Memory B cell (primary cell): Measurements from ENCODE around the gene BAHCC1.

ENCODE experiments used
- ATAC-seq: fragments of 150-1000 bp; cut with Tn5 transposase; 2 replicates; pipeline ENCODE4 v1.10.0; 2021; ENCODE audit warnings: low read depth, mild to moderate bottlenecking, moderate library complexity
- DNase-seq, 2 donors: peaks; one replicate each; pipeline ENCODE4 v3.0.0; 2022; ENCODE audit warnings: low spot score in 2 of 2
- H3K27ac Mint-ChIP-seq: one replicate; pipeline ENCODE4 v1.8.0; 2022; ENCODE audit warnings: mild to moderate bottlenecking, moderate library complexity, mixed read lengths
- H3K27me3 Mint-ChIP-seq: one replicate; pipeline ENCODE4 v1.8.0; 2022; ENCODE audit warnings: mixed read lengths
- H3K36me3 Mint-ChIP-seq: one replicate; pipeline ENCODE4 v1.8.0; 2022; ENCODE audit warnings: mild to moderate bottlenecking, mixed read lengths
- H3K4me1 Mint-ChIP-seq: one replicate; pipeline ENCODE4 v1.8.0; 2022; ENCODE audit warnings: mixed read lengths
- H3K4me3 Mint-ChIP-seq: one replicate; pipeline ENCODE4 v1.8.0; 2022; ENCODE audit warnings: mild to moderate bottlenecking, moderate library complexity, mixed read lengths
- H3K9me3 Mint-ChIP-seq: one replicate; pipeline ENCODE4 v1.8.0; 2022; ENCODE audit warnings: mixed read lengths

The BAHCC1 gene

DNA sequence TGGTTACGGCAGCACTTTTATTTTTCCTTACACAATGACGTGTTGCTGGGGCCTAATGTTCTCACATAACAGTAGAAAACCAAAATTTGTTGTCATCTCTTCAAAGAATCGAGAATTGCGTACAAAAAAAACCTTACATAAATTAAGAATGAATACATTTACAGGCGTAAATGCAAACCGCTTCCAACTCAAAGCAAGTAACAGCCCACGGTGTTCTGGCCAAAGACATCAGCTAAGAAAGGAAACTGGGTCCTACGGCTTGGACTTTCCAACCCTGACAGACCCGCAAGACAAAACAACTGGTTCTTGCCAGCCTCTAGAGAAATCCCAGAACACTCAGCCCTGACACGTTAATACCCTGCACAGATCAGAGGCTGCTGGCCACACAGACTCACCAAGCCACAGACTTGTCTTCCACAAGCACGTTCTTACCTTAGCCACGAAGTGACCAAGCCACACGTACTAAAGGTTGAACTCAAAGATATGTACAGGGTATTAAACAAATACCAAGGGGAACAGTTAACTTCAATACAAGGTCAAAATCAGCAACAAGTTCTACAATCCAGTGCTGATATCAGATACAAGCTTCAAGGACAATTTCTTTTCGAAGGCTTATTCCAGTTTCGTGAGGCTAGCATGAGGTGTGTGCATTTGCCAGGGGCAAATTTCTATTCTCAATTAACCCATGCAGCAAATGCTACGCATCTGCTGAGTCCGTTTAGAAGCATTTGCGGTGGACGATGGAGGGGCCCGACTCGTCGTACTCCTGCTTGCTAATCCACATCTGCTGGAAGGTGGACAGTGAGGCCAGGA, 114.9 kb downstream of the BAHCC1 start:
- no peaks in the 10 kb centered on the region for H3K27me3 Mint-ChIP-seq

DNA sequence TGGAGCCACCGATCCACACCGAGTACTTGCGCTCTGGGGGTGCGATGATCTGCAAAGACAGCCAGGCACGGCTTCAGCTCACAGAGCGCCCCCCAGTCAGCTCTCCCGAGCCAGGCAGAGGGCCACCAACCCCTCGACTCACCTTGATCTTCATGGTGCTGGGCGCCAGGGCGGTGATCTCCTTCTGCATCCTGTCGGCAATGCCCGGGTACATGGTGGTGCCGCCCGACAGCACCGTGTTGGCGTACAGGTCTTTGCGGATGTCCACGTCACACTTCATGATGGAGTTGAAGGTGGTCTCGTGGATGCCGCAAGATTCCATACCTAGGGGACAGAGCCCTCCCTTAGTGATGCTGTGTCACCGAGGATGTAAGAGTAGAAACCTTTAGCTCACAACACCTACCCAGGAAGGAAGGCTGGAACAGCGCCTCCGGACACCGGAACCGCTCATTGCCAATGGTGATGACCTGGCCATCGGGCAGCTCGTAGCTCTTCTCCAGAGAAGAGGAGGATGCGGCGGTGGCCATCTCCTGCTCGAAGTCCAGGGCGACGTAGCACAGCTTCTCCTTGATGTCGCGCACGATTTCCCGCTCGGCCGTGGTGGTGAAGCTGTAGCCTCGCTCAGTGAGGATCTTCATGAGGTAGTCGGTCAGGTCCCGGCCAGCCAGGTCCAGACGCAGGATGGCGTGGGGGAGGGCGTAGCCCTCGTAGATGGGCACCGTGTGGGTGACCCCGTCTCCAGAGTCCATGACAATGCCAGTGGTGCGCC, 115.7 kb downstream of the BAHCC1 start:
- ATAC-seq (no peak), DNase-seq (peak; percentile 25 to 52)
- Mint-ChIP-seq H3K27ac (peak overlapping the region; percentile 98), H3K36me3 (peaks cover 38% of the 10 kb centered on the region), H3K4me1 (peaks cover 38% of the 10 kb centered on the region), H3K4me3 (peak overlapping the region; percentile 99), H3K9me3 (no peaks in the 10 kb centered on the region), H3K27me3 (no peaks in the 10 kb centered on the region)

More for the DNA sequence above, 114.9 kb downstream of the BAHCC1 start:
- H3K4me1 Mint-ChIP-seq = peaks cover 35% of the 10 kb centered on the region
- peaks cover 38% of the 10 kb centered on the region for H3K36me3 Mint-ChIP-seq
- DNase-seq (no peak), ATAC-seq (no peak)
- H3K27ac Mint-ChIP-seq = peak overlapping the region; percentile 98
- H3K4me3 Mint-ChIP-seq = peak overlapping the region; percentile 99
- H3K9me3 Mint-ChIP-seq = no peaks in the 10 kb centered on the region

DNA sequence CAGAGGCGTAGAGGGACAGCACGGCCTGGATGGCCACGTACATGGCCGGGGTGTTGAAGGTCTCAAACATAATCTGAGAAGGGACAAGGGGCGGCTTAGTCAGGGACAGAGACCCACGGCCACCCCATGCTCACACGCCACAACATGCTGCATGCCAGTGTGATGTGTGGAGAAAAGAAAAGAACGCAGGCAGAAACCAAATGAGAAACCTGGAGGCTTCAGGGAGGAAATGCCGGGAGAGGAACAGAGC, 116.2 kb downstream of the BAHCC1 start:
- no peak for ATAC-seq
- H3K4me3 Mint-ChIP-seq = peak overlapping the region; percentile 99
- peak overlapping the region; percentile 98 for H3K27ac Mint-ChIP-seq
- no peaks in the 10 kb centered on the region for H3K27me3 Mint-ChIP-seq
- peaks cover 43% of the 10 kb centered on the region for H3K4me1 Mint-ChIP-seq
- no peak for DNase-seq
- H3K9me3 Mint-ChIP-seq = no peaks in the 10 kb centered on the region
- peaks cover 38% of the 10 kb centered on the region for H3K36me3 Mint-ChIP-seq

DNA sequence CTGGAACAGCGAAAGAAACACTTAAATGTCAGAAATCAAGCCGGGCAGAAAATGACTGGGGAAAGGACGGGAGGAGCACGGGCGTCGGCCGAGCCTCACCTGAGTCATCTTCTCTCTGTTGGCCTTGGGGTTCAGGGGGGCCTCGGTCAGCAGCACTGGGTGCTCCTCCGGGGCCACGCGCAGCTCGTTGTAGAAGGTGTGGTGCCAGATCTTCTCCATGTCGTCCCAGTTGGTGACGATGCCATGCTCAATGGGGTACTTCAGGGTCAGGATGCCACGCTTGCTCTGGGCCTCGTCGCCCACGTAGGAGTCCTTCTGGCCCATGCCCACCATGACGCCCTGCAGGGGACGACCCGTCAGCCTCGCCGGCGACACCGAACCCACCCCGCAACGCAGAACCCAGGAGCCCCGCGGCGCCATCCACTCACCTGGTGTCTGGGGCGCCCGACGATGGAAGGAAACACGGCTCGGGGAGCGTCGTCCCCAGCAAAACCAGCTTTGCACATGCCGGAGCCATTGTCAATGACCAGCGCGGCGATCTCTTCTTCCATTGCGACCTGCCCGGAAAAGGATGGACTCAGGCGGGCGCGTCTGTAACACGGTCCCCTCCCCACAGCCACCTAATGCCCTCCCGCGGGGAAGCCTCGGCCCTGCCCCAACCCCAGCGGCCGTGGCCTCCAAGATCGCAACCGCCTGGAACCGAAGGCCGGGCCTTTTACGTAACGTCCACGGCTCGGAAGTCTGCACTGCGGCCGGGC, 116.7 kb downstream of the BAHCC1 start:
- no peaks in the 10 kb centered on the region for H3K27me3 Mint-ChIP-seq
- ATAC-seq = no peak
- peak overlapping the region; percentile 98 for H3K27ac Mint-ChIP-seq
- peak overlapping the region; percentile 99 for H3K4me3 Mint-ChIP-seq
- H3K4me1 Mint-ChIP-seq = peaks cover 47% of the 10 kb centered on the region
- H3K36me3 Mint-ChIP-seq = peaks cover 38% of the 10 kb centered on the region
- H3K9me3 Mint-ChIP-seq = no peaks in the 10 kb centered on the region
- DNase-seq = peak; percentile 31 to 57

DNA sequence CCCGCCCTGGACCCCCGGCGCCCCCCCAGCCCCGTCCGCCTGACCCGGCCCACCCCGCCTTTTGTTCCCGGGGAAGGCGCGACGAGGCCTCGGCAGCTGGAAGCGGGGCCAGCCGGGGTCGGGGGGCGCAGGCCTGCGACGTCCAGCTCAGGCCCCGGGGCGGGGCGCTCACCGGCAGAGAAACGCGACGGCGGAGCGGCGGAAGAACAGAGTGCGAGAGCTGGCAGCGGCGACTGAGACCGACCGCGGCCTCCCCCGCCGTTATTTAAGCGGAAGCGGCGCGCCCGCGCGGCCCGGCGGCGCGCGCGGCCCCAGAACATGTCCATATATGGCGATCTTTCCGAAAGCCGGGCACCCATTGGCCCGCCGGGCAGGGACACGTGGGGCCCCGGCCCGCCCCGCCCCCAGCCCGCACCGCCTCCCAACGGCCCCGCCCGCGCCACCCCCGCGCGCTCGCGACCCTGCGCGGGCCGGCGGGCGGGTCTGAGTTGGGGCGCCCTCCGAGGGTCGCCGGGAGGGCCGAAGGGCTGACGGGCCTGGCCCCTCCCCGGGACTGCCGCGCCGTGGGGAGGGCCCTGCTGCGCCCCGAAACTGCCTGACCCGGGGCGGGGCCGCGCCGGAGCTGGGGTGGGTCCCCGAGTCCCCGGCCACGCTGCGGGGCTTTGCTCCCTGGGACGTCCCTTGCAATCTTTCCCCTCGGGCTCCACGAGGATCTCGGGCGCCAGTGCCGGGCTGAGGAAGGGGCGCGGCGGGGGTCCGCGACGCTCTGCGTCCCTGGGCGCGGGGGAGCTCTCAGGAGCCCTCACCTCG, 117.5 kb downstream of the BAHCC1 start, which contains the start of gene ACTG1:
TSS of gene ACTG1 (minus strand) at position 238 of the 810 bp plus-strand sequence. CDS start 445 bp downstream, outside the sequence.
- Mint-ChIP-seq H3K9me3 (no peaks in the 10 kb centered on the region), H3K36me3 (peaks cover 36% of the 10 kb centered on the region), H3K4me3 (peak within 1 kb of the TSS; percentile 99), H3K27me3 (no peaks in the 10 kb centered on the region), H3K27ac (peak within 1 kb of the TSS; percentile 98), H3K4me1 (peaks cover 48% of the 10 kb centered on the region)
- ATAC-seq = peak; percentile 62
- peak; percentile 86 for DNase-seq

DNA sequence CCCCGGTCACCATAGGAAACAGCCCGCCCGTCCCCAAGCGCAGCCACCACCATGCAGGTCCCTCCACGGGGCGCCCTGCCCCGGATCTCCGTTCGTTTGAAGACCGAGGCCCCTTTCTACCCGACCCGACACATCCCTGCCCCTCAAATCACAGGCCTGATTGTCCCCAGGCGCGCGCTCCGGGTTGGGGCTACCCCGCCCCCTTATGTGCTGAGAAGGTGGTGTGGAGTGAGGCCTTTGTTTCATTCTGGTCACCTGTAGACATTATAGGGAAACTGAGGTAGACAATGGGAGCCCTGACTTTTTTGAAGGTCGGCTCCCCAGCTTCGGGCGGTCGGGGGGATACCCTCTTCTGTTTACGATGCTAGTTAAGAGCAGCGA, 118.1 kb downstream of the BAHCC1 start:
- Mint-ChIP-seq H3K9me3 (no peaks in the 10 kb centered on the region), H3K4me1 (peaks cover 53% of the 10 kb centered on the region), H3K27me3 (no peaks in the 10 kb centered on the region), H3K36me3 (peaks cover 36% of the 10 kb centered on the region), H3K4me3 (peak overlapping the region; percentile 88), H3K27ac (peak overlapping the region; percentile 95)
- ATAC-seq = peak; percentile 18
- peak in 1 of 2 donors; percentile 55 for DNase-seq

DNA sequence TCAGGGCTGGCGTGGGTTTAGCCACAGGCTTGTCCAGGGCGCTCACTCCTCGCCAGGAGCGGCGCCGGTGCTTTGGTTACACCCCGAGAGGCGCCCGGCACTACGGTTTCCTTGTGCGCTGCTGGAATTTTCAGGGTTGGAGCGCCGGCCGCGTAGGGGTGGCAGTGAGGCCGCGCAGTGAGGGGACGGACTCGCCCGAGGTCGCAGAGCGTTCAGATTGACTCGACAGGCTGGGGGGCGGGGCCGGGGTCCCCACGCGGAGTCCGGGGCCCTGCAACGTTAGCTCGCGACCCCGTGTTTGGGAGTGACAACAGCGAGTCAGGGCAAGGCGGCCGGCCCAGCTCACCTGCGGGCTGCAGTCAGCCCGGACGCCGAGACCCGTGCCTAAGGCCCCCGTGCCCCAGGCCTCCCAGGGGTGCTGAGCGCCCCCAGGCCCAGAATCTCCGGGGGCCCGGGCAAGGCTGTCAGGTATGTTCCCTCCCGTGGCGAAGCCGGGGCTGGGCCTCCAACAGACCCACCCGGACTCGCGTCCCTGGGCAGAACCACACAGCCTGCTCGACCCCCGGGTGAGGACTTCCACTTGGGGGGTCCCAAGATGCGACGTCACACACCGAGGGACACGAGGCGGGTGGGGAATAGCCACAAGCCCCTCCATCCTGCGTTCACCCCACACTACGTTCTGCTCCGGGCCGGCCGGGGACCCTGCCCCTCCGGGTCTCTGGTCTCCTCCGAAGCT, 118.7 kb downstream of the BAHCC1 start:
- ATAC-seq (no peak), DNase-seq (peak in 1 of 2 donors; percentile 70)
- Mint-ChIP-seq H3K27me3 (no peaks in the 10 kb centered on the region), H3K4me1 (peaks cover 51% of the 10 kb centered on the region), H3K36me3 (peaks cover 32% of the 10 kb centered on the region), H3K27ac (peak overlapping the region; percentile 95), H3K4me3 (peak overlapping the region; percentile 88), H3K9me3 (no peaks in the 10 kb centered on the region)

DNA sequence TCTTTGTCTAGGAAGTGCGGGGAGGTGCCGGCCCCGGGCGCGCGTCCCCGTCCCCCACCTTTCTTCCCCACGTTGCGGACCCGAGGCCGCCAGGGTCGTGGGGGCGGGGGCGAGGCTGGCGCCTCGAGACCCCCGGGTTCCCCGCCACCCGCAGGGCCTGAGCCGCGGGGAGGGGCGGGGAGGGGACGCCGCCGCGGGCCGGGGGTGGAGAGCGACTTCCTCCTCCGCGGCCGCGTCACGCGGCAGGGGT, 119.2 kb downstream of the BAHCC1 start:
- peak overlapping the region; percentile 88 for H3K4me3 Mint-ChIP-seq
- peaks cover 27% of the 10 kb centered on the region for H3K36me3 Mint-ChIP-seq
- DNase-seq = peak; percentile 40 to 59
- H3K9me3 Mint-ChIP-seq = no peaks in the 10 kb centered on the region
- peak overlapping the region; percentile 95 for H3K27ac Mint-ChIP-seq
- no peak for ATAC-seq
- H3K27me3 Mint-ChIP-seq = no peaks in the 10 kb centered on the region
- H3K4me1 Mint-ChIP-seq = peaks cover 46% of the 10 kb centered on the region

DNA sequence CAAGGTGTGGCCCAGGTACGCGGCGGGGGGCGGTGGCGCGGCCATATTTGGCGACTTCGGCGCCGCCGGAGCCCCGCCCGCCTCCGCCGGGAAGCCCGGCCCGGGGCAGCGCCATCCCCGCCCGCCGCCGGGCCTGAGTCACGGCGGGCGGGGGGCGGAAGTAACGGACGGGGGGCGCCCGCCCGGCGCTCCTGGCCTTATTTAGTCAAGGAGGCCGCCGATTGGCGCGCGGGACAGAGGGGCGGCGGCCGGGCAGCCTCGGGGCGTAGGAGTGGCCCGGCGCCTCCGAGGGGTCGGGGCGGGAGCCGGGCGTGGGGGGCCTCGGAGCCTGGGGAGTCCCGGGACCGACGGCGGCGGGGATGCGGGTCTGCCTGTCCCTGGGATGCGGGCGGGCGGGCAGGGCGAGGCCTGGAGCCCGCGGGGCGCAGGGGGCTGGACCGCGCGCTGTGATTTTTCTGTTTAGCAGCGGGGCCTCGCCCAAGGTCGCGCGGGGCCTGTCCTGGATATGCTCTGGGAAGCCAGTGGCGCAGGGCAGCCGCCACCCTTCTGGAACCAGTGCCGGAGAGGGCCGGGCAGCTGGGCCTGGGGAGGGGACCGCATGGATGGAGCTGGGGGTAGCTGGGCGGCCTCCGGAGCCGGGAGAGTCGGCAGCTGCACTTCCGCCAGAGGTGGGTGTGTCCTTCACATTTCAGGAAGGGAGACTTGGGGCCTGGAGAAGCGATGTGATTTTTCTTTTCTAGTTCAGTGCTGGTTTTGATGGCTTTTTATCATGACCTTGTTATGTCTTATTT, 119.7 kb downstream of the BAHCC1 start:
- peak; percentile 44 to 58 for DNase-seq
- peak; percentile 9 for ATAC-seq
- Mint-ChIP-seq H3K27me3 (no peaks in the 10 kb centered on the region), H3K27ac (peak overlapping the region; percentile 95), H3K9me3 (no peaks in the 10 kb centered on the region), H3K4me1 (peaks cover 41% of the 10 kb centered on the region), H3K36me3 (peaks cover 22% of the 10 kb centered on the region), H3K4me3 (peak overlapping the region; percentile 85)

DNA sequence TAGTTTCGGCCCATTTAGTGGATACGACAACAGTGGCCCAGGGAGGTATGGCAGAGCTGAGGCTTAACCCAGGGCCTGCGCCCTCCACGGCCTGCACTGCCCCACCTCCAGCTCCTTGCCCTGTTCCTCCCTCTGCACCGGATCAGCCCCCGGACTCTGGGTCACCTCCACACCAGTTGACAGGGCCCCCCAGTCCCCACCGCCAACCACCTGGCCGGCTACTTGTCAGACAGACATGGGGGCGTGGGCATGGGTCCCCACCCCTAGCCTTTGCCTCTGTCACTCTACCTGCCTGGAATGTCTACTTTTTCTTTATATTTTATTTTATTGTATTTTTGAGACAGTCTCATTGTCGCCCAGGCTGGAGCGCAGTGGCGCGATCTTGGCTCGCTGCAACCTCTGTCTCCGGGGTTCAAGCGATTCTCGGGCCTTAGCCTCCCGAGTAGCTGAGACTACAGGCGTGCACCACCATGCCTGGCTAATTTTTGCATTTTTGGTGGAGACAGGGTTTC, 120.3 kb downstream of the BAHCC1 start:
- H3K4me1 Mint-ChIP-seq = peaks cover 40% of the 10 kb centered on the region
- H3K36me3 Mint-ChIP-seq = peaks cover 16% of the 10 kb centered on the region
- H3K27ac Mint-ChIP-seq = peak overlapping the region; percentile 95

More for the DNA sequence above, 120.3 kb downstream of the BAHCC1 start:
- Mint-ChIP-seq H3K4me3 (peak overlapping the region; percentile 85), H3K27me3 (no peaks in the 10 kb centered on the region), H3K9me3 (no peaks in the 10 kb centered on the region)
- no peak for ATAC-seq
- no peak for DNase-seq
